GM19193 (cell line): ENCODE results near the gene CSNK1E.

Experiments used
- POLR2A ChIP-seq: IDR thresholded peaks from 4 replicates; pipeline ENCODE4 v1.6.1; 2011; ENCODE audit not compliant: insufficient read depth, insufficient read length; ENCODE audit errors: extremely low read depth

CSNK1E gene

GRCh38 chr22:38317122-38317994, at the start of gene CSNK1E:
Gene CSNK1E (minus strand): TSS chr22:38317433. CDS start chr22:38314157, 3,276 bp downstream.
- TF ChIP-seq POLR2A = no peak

- TF ChIP-seq POLR2A = no peak
Observed at GRCh38 chr22:38355275-38355674, 38.0 kb upstream of the CSNK1E start.

- TF ChIP-seq POLR2A = no peak
Observed at GRCh38 chr22:38353701-38354100, 36.5 kb upstream of the CSNK1E start.

- TF ChIP-seq POLR2A = no peak
Observed at GRCh38 chr22:38353142-38353629, 36.0 kb upstream of the CSNK1E start.

GRCh38 chr22:38352436-38352835, 35.2 kb upstream of the CSNK1E start:
- no peak for TF ChIP-seq POLR2A

- TF ChIP-seq POLR2A = no peak
Observed at GRCh38 chr22:38350444-38351359, 33.5 kb upstream of the CSNK1E start.

GRCh38 chr22:38348751-38349496, 31.7 kb upstream of the CSNK1E start:
- TF ChIP-seq POLR2A = no peak

- no peak for TF ChIP-seq POLR2A
Observed at GRCh38 chr22:38347944-38348750, 30.9 kb upstream of the CSNK1E start.

GRCh38 chr22:38347181-38347943, 30.1 kb upstream of the CSNK1E start:
- TF ChIP-seq POLR2A = no peak

GRCh38 chr22:38346506-38346905, 29.3 kb upstream of the CSNK1E start:
- no peak for TF ChIP-seq POLR2A

GRCh38 chr22:38345782-38346181, 28.5 kb upstream of the CSNK1E start:
- no peak for TF ChIP-seq POLR2A

- no peak for TF ChIP-seq POLR2A
Observed at GRCh38 chr22:38338772-38339379, 21.6 kb upstream of the CSNK1E start.

GRCh38 chr22:38336699-38337098, 19.5 kb upstream of the CSNK1E start:
- TF ChIP-seq POLR2A = no peak
